ENCODE results near the gene EEF2K. TPM values are rescaled to one million over a fixed set of nuclear protein-coding genes. Genes with fewer than 3 reads are reported as not detected.
"Not testable (repeated sequence)": the region's sequence is repeated elsewhere in the genome, so short reads cannot be mapped to it uniquely, and the experiment has no call there.

Gene EEF2K
- polyA plus RNA-seq (ENCODE audit: insufficient read length in 3 of 3), result 10 to 100 TPM; 12.2 to 15.3 (median 15.1) TPM
- long read RNA-seq, donor 1, result 0 reads
- long read RNA-seq, donor 2, full-length matches to known transcripts, result 1 of 1 reads
- long read RNA-seq, donor 2, partial matches to known transcripts, result 0 of 1 reads
- long read RNA-seq, donor 2, other reads (novel, unspliced or antisense), result 0 of 1 reads
- long read RNA-seq, donor 3, result 0 reads
- long read RNA-seq, donor 4, result 0 reads
- long read RNA-seq, donor 5, result 0 reads
- long read RNA-seq, donor 6, result 0 reads
- long read RNA-seq, donor 7, result 0 reads
- long read RNA-seq, donor 8, partial matches to known transcripts, result 5 of 5 reads
- long read RNA-seq, donor 8, other reads (novel, unspliced or antisense), result 0 of 5 reads
- long read RNA-seq, donor 9, full-length matches to known transcripts, result 1 of 1 reads
- long read RNA-seq, donor 9, partial matches to known transcripts, result 0 of 1 reads
- long read RNA-seq, donor 9, other reads (novel, unspliced or antisense), result 0 of 1 reads
- long read RNA-seq, donor 10, full-length matches to known transcripts, result 1 of 1 reads
- long read RNA-seq, donor 10, partial matches to known transcripts, result 0 of 1 reads
- long read RNA-seq, donor 10, other reads (novel, unspliced or antisense), result 0 of 1 reads
- long read RNA-seq, donor 11, result 0 reads
- long read RNA-seq, donor 12, partial matches to known transcripts, result 5 of 5 reads
- long read RNA-seq, donor 12, other reads (novel, unspliced or antisense), result 0 of 5 reads
- long read RNA-seq, donor 13, result 0 reads
- long read RNA-seq, donor 14, result 0 reads
- long read RNA-seq, donor 15, result 0 reads
- long read RNA-seq, donor 16, full-length matches to known transcripts, result 2 of 2 reads
- long read RNA-seq, donor 16, partial matches to known transcripts, result 0 of 2 reads
- long read RNA-seq, donor 16, other reads (novel, unspliced or antisense), result 0 of 2 reads

DNA sequence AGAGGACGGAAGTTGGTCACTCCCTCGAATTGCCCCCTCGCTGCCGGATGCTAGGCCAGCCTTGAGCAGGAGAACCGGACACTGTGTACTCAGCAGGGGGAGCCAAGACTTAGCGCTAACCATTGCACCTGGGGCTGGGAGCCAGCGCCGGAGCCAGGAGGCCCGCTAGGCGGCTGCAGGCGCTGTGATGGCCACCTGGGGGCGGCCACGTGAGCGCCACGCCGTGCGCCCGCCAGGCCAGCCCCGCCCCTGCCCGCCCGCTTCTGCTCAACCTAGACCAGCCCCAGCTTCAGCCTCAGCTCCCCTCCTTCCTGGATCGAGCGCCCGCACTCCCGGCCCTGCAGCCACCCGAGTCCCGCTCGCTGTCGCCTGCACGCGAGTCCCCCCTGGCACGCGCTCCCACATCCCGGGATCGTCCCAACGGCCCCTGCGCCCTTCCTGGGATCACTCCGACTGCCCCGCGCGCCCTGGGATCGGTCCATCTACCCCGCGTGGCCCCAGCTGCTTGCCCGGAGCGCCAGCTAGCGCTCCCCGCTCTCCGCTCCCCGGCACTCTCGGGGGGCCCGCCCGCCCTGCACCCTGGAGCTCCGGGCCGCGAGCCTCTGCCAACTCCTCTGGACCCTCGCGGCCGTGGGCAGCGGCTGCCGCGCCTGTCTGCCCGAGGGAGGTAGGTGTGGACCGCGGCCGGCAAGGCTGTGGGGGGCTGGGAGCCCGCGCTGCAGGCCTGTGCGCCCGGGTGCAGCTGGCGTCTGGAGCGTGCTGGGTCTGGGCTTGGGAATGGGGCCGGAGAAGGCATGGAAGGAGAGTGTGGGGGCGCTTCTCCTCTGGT is at the start of gene EEF2K:
EEF2K (plus strand) TSS at position 266 of the 829 bp plus-strand sequence. CDS start 19,452 bp downstream, outside the sequence.
- peak; percentile 95 for DNase-seq

DNA sequence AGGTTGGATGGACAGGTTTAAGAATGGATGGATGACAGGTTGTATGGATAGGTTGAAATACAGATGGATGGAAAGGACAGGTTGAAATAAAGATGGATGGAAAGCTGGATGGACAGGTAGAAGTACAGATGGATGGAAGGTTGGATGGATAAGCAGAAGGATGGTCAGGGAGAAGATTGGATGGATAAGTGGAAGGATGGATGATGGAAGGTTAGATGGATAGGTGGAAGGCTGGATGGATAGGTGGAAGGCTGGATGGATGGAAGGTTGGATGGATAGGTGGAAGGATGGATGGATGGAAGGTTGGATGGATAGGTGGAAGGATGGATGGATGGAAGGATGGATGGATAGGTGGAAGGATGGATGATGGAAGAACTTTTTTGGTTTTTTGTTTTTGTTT is 44.7 kb upstream of the EEF2K start:
- no peak for DNase-seq

DNA sequence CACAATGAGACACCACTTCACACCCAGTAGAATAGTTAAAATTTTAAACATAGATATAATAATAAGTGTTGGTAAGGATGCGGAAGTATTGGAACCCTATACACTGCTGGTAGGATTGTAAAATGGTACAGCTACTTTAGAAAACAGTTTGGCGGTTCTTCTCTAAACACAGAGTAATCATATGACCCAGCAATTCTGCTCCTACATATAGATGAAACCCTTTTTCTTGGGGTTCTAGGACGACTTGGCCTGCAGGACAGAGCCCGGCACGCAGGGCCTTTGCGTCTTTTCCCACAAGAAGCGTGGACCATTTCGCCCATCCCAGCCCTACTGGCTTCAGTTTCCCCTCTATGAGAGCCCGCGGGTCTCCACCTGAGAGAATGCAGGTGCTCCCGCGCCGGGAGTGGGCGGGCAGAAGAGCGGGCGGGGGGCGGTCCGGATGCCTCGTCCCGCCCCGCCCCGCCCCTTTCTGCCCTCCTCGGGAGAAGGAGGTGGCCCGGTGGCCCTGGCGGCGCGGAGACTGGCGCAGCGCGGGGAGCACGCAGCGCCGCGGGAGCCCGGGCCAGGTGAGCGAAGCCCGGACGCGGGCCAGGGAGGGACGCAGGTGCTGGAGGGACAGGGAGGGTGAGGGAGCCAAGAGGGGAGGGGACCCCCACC is 44.0 kb upstream of the EEF2K start, which contains the start of gene SDR42E2:
SDR42E2 (plus strand) TSS at position 508 of the 657 bp plus-strand sequence. CDS start 3,077 bp downstream, outside the sequence.
- peak; percentile 29 for DNase-seq

DNA sequence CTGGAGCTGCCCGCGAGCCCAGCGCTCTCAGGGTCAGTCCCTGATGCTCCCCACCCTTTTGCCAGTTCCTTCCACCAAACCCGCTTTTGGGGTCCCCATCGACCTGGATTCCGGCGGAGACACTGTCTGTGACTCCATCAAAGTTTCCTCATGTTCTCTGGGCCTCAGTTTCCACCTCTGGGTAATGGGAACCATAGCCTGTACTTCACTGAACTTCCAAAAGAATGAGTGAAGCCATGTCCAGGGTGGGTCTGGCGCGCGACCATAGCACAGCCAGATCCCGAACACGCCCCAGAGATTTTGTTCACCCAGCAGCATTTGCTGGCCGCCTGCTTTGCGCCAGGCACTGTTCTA is 43.4 kb upstream of the EEF2K start:
- DNase-seq, result no peak

DNA sequence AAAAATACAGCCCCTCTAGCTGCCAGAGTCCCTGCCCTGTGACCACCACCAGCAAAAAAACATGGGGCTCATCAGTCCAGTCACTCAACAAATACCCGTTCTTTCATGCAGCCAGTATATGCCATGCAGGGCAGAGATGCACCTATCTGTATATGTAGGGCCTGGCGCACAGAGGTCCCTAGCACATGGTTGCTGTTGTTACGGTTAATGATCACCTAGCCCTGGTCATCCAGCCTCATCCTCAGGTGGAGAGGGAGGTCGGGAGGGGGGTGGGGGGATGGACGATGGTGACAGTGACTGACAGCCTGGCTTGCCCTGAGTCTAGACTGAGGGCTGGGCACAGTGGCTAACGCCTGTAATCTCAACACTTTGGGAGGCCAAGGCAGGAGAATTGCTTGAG is 42.3 kb upstream of the EEF2K start:
- DNase-seq, result no peak

DNA sequence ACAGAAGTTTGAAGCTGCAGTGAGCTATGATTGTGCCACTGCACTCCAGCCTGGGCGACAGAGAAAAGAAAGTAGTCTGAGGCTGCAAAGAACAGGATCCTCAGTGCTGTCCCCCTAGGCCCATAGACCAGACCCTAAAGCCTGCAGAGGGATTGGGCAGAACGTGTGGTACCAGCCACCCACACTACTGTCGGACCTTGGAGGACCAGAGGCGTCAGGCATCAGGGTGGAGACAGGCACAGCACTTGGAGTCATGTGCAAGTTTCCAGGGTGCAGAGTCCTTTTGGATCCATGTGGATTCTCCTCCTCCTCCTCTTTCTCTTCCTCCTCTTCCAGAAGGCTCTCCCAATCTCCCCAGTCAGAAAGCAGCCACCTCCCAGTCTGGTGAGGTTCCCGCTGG is 41.6 kb upstream of the EEF2K start:
- no peak for DNase-seq

DNA sequence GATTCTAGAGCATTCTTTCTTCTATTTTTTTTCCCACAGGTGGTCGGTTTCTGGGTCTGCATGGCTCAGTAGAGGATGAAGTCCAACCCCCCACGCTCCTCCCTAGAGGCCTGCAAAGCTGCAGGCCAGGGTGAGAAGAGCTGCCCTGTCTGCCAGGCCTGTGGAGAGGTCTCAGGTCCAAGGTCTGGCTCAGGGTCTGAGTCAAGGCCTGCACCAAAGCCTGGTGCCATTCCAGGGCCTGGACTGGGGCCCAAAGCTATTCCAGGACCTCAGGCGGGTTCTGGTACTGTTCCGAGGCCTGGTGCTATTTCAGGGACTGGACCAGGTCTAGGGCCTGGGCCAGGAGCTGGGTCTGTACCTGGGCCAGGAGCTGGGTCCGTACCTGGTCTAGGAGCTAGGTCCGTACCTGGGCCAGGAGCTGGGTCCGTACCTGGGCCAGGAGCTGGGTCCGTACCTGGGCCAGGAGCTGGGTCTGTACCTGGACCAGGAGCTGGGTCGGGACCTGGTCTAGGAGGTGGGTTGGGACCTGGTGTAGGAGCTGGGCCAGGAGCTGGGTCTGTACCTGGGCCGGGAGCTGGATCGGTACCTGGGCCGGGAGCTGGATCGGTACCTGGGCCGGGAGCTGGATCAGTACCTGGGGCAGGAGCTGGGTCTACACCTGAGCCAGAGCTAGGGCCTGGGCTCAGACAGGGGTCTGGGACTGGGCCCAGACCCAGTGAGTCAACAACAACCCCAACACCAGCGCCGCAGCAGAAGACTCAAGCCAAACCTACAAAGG is 40.4 kb upstream of the EEF2K start:
- no peak for DNase-seq

DNA sequence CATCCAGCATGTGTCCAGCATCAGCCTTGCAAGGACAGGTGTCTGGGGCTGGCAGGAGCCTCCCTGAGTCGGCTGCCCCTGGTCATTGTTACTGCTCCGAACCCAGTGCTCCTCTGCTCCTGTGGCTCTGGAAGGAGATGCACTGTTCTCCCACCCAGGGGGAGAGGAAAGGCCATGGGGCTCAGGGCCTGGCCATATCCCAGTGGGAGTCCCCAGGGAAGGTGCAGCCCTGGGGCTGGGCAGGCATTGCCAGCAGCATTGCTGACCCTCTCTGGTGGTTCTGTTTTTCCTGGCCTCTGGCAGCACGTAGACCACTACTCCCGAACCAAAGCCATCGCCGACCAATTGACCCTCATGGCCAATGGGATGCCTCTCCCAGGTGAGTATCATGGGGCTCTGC is 34.1 kb upstream of the EEF2K start:
- DNase-seq, result no peak

DNA sequence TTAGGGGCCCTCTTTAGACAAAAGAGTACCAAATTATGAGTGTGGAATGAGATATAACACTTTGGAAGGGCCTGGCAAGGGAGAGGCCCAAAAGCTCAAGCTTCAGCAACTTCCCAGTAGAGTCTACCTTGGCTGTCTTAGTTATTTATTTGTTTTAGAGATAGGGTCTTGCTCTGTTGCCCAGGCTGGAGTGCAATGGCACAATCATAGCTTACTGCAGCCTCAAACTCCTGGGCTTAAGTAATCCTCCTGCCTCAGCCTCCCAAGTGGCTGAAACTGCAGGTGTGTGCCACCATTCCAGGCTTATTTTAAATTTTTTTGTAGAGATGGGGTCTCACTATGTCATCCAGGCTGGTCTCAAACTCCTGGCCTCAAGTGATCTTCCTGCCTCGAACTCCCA is 33.4 kb upstream of the EEF2K start:
- DNase-seq, result not testable (repeated sequence)

DNA sequence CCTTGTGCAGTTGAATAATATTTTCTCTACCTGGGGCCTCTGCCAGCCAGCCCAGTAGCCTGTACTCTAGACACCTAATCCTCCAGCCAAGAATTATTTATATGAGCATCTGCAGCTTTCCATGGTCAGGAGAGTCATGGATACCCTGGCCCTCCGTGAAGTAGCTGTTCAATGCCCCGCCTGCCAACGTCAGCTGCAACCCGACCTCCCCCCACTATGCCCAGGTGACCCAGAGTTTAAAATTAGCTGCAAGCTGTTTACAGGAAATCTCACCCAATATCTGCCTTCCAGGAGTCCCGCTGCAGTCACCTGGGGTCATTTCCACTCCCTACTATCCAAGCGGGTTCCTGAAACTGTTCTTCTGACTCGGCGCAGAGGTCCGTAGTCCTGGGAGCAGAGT is 31.4 kb upstream of the EEF2K start:
- no peak for DNase-seq

DNA sequence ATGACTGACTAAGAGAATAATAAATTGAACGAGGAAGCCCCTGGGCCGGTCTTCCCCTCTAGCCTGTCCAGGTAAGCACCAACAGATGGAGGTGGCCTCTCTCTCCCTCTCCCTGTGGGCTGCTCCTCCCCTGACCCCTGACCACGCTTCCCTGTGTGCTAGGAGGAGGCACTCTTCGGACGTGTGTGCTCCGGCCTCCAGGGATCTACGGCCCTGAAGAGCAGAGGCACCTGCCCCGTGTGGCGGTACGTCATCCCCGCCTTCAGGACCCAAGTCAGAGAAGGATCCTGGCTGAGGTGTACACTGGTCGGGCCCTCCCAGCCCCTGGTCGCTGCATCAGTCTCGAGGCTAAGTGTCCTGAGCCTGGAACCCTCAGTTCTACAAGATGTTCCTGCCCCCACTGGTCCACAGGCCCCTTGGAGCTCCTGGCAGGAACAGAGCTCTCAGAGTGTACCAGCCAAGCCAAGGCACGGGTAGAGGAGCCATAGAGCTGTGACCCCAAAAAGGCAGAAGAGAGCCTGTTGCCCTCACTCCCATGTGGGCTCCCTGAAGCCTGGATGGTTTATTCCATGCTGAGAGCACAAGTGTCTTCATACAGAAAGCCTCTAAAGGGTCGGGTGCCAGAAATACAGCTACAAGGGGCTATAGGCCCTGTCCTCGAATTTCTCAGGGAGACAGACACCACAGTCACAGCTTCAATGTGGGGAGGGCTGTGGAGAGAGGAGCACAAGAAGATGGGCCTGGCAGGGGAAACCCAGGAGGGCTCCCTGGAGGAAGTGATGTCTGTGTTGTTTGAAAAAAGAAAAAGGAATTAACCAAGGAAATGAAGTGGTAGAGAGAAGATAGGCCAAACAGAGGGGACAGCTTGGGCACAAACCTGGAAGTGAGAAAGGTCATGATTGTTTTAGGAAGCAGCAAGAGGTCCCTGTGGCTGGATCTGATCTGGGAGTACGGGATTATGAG is 27.8 kb upstream of the EEF2K start:
- DNase-seq, result no peak

DNA sequence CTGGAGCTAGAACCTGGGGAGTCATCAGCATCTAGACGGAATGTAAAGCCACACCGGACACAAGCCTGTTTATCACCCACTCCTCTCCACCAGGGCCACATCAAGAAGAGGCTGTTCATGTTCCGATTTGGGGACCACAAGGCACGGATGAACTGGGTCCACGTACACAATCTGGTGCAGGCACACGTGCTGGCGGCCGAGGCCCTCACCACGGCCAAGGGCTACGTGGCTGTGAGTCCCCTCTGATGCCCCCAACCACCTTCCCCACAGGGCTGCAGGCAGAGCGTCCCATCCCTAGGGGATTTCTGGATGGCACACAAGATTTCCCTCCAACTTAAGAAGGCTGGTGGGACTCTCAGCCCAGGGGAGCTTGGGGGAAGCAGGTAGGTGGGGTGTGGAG is 24.7 kb upstream of the EEF2K start:
- no peak for DNase-seq

DNA sequence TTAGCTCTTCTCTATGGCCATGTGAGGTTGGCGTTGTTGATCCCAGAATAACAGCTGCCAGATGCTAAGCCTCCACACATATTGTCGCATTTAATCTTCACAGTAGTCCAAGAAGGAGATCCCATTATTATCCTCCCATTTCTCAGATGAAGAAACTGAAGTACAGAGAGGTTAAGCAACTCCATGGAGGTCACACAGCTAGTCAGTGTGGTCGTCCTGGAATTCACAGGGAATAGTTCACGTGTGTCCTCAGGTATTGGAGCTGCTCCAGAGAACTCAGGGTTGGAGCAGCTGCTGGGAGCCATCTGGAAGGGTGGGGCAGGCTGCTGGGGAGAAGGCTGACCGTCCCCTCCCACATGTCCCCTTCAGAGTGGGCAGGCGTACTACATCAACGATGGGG is 24.2 kb upstream of the EEF2K start:
- DNase-seq, result no peak

DNA sequence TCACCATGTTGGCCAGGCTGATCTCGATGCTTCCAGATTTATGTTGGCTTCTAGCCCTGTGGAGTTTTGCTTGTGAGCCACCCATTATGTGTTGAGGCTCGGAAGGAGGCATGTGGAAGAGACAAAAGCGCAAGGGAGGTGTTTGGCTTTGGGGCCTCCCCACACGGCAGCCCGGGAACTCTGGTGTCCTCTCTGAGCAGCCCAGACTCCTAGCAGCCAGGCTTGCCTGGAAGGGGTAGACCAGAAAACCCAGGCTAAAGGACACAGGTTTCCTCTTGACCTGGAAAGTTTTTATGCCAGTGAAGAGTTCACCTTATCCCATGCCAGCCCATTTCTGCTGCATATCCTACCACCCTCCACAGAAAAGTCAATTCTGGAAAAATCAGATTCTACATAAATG is 22.7 kb upstream of the EEF2K start:
- DNase-seq, result no peak

DNA sequence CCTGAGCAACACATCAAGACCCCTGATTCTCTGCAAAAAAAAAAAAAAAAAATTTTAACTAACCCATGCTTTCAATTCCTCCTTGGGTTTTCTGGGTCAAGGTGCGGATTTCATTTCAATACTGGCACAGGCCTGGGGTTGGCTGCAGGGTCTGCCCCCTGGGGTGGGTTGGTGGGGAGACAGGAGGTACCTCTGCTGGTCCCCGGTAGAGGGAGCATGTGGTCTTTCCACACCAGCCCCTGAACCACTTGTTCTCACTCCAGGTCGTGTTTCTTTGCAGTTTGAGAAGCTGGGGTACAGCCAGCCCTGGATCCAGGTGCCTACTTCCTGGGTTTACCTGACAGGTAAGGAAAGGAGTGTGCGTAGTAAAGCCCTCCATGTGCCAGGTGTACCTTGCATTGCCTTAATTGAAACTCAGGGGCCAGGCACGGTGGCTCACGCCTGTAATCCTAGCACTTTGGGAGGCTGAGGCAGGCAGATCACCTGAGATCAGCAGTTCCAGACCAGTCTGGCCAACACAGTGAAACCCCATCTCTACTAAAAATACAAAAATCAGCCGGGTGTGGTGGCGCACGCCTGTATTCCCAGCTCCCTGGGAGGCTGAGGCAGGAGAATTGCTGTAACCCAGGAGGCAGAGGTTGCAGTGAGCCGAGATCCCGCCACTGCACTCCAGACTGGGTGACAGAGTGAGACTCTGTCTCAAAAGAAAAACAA is 22.0 kb upstream of the EEF2K start:
- DNase-seq, result no peak

DNA sequence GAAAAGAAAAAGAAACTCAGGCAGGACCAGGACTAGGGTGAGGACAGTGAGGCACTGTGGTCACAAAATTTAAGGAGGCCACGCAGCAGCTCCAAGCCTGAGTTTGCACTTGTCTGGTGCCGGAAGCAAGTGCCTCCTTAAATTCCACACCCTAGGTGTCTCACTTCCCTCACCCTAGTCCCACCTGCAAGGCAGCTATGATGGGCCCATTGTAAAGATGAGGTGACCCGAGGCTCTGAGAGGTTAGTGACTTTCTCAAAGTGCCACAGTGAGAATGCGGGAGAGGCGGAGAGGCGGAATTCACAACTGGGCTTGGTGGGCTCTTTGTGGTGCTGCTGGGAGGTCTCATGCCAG is 21.5 kb upstream of the EEF2K start:
- DNase-seq, result no peak

DNA sequence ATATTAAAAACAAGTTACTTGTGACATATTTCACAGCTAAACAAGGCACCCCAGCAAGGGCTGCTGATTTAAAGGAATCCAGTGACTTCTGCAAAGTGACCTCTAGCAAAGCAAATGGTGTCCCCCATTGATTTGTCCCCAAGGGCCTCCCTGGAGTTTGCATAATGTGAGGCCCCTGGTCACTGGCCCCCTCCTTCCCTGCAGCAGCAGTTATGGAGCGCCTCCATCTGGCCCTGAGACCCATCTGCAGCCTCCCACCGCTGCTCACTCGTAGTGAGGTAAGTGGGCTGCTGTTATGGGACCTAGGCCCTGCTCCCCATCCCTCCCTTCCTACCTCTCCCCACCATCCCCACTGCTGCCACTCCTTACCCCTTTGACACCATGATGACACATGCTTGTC is 19.6 kb upstream of the EEF2K start:
- DNase-seq, result no peak

DNA sequence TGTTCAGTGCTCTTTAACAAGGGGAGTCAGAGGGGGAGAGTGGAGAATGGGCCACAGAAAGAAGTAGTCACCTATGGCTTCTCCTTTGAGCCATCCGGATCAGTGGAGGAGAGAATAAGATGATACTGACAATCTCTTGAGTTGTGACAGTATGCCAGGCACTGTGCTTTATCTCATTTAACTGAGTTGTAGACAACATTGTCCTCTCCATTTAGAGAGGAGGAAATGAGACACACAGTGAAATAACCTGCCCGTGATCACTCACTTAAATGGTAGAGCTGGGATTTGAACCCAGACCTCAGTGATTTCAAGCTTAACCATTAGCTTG is 17.8 kb upstream of the EEF2K start:
- DNase-seq, result no peak
